Progenitor cell of endocrine pancreas (in vitro differentiated cells): Measurements from ENCODE around the gene MAPK10. TPM values are rescaled to one million over a fixed set of nuclear protein-coding genes. Genes with fewer than 3 reads are reported as not detected.

ENCODE experiments used
- DNase-seq: peaks from one replicate; pipeline ENCODE4 v3.0.0; 2021; ENCODE audit warnings: low spot score; ENCODE audit not compliant: unreplicated experiment
- H3K27ac Mint-ChIP-seq: 2 replicates; pipeline ENCODE4 v1.8.0; 2021; ENCODE audit warnings: mild to moderate bottlenecking, moderate library complexity, mixed read lengths
- H3K27me3 Mint-ChIP-seq: 2 replicates; pipeline ENCODE4 v1.8.0; 2021; ENCODE audit warnings: mixed read lengths
- H3K36me3 Mint-ChIP-seq: 2 replicates; pipeline ENCODE4 v1.8.0; 2022; ENCODE audit warnings: mixed read lengths; ENCODE audit not compliant: insufficient read depth
- H3K4me1 Mint-ChIP-seq: 2 replicates; pipeline ENCODE4 v1.8.0; 2021; ENCODE audit warnings: low read depth, mixed read lengths
- H3K4me3 Mint-ChIP-seq: 2 replicates; pipeline ENCODE4 v1.8.0; 2021; ENCODE audit warnings: low read depth, mild to moderate bottlenecking, moderate library complexity, mixed read lengths
- H3K9me3 Mint-ChIP-seq: 2 replicates; pipeline ENCODE4 v1.8.0; 2021; ENCODE audit warnings: low read depth, mixed read lengths
- CTCF ChIP-seq: fragments of 200-600 bp; sonication (generic); IDR thresholded peaks from one replicate; pipeline ENCODE4 v1.5.0; 2021; ENCODE audit warnings: antibody characterized with exemption, mild to moderate bottlenecking; ENCODE audit not compliant: unreplicated experiment
- total RNA-seq: library from RNA; stranded (reverse); gene quantifications from 2 replicates; pipeline ENCODE4 v1.2.1, GENCODE V29; 2021

The MAPK10 gene
- total RNA-seq, 1 donor from 2014 or later, result 21.4 TPM

GRCh38 chr4:85940151-85940550 lies 419.7 kb downstream of the MAPK10 start:
- Mint-ChIP-seq H3K27ac (peak overlapping the region; percentile 14), H3K4me1 (peaks cover 32% of the 10 kb centered on the region), H3K36me3 (peaks cover 12% of the 10 kb centered on the region), H3K27me3 (no peaks in the 10 kb centered on the region), H3K4me3 (no peak overlapping the region), H3K9me3 (peaks cover 3% of the 10 kb centered on the region)
- DNase-seq, result no peak
- no peak for TF ChIP-seq CTCF

Other genes with a start within 250 kb of the MAPK10 start
- 55.2 and 63.1 TPM in 2 replicates for gene PTPN13, start 234.3 kb upstream of the MAPK10 start, total RNA-seq